Calu3 (cell line): ENCODE data around the gene CLIC3. TPM values are rescaled to one million over a fixed set of nuclear protein-coding genes. Genes with fewer than 3 reads are reported as not detected.
A peak's percentile ranks its signal among the peaks of the same experiment; 100 is the strongest.

Experiments
- Bru-seq: library from RNA; stranded (reverse); fragments of 400-500 nt; gene quantifications from one replicate; lab custom pipeline; 2021; lab: Mats Ljungman, UMichigan
- BruChase-seq, 2 experiments: library from RNA; stranded (reverse); fragments of 400-500 nt; gene quantifications; one replicate each; lab custom pipeline; 2021; lab: Mats Ljungman, UMichigan
- BruUV-seq: library from RNA; stranded (reverse); fragments of 400-500 nt; replicated peaks from 2 replicates; lab custom pipeline; 2021; lab: Mats Ljungman, UMichigan
- CTCF ChIA-PET: fragments of 300-600 bp; sonication (Branson Sonifier 250); formaldehyde crosslinking; loops from one replicate; lab custom pipeline; 2022; ENCODE audit warnings: antibody characterized with exemption; lab: Charles Lee
- DNase-seq: peaks from one replicate; pipeline ENCODE4 v3.0.0; 2022
- H3K27ac Mint-ChIP-seq: one replicate; pipeline ENCODE4 v1.8.0; 2022; ENCODE audit warnings: mixed read lengths; ENCODE audit not compliant: unreplicated experiment
- H3K27me3 Mint-ChIP-seq: one replicate; pipeline ENCODE4 v1.8.0; 2022; ENCODE audit warnings: mixed read lengths; ENCODE audit not compliant: unreplicated experiment
- H3K36me3 Mint-ChIP-seq: one replicate; pipeline ENCODE4 v1.8.0; 2022; ENCODE audit warnings: mild to moderate bottlenecking, moderate library complexity, mixed read lengths; ENCODE audit not compliant: insufficient read depth, unreplicated experiment
- H3K4me1 Mint-ChIP-seq: one replicate; pipeline ENCODE4 v1.8.0; 2022; ENCODE audit warnings: mild to moderate bottlenecking, low read depth, mixed read lengths; ENCODE audit not compliant: unreplicated experiment
- H3K4me3 Mint-ChIP-seq: one replicate; pipeline ENCODE4 v1.8.0; 2022; ENCODE audit warnings: mild to moderate bottlenecking, low read depth, moderate library complexity, mixed read lengths; ENCODE audit not compliant: unreplicated experiment
- H3K9me3 Mint-ChIP-seq: one replicate; pipeline ENCODE4 v1.8.0; 2022; ENCODE audit warnings: low read depth, mixed read lengths; ENCODE audit not compliant: unreplicated experiment
- CTCF ChIP-seq: fragments of 200-600 bp; IDR thresholded peaks from one replicate; pipeline ENCODE4 v1.8.0; 2022; ENCODE audit warnings: antibody characterized with exemption; ENCODE audit not compliant: unreplicated experiment
- intact Hi-C: fragments of 100-400 bp; cut with micrococcal nuclease; formaldehyde crosslinking; loops from one replicate; pipeline ENCODE4 v1.10.0; 2022; ENCODE audit not compliant: unreplicated experiment
- long read RNA-seq: library from polyadenylated mRNA; stranded (forward); transcript quantifications from one replicate; pipeline ENCODE4 v2.0.0, GENCODE V29; 2022
- total RNA-seq: library from RNA; stranded (reverse); gene quantifications from 2 replicates; pipeline ENCODE4 v1.2.3, GENCODE V29; 2022

The CLIC3 gene
- 0.35 and 0.91 TPM in 2 replicates for total RNA-seq
- Bru-seq, nascent RNA = not detected
- BruChase-seq, experiment 1, labeled RNA remaining after a 6-hour chase = percentile 16 among the genes with signal in this experiment
- BruChase-seq, experiment 2, labeled RNA remaining after a 2-hour chase = not detected
- long read RNA-seq, partial matches to known transcripts = 3 of 6 reads
- long read RNA-seq, other reads (novel, unspliced or antisense) = 1 of 6 reads

DNA sequence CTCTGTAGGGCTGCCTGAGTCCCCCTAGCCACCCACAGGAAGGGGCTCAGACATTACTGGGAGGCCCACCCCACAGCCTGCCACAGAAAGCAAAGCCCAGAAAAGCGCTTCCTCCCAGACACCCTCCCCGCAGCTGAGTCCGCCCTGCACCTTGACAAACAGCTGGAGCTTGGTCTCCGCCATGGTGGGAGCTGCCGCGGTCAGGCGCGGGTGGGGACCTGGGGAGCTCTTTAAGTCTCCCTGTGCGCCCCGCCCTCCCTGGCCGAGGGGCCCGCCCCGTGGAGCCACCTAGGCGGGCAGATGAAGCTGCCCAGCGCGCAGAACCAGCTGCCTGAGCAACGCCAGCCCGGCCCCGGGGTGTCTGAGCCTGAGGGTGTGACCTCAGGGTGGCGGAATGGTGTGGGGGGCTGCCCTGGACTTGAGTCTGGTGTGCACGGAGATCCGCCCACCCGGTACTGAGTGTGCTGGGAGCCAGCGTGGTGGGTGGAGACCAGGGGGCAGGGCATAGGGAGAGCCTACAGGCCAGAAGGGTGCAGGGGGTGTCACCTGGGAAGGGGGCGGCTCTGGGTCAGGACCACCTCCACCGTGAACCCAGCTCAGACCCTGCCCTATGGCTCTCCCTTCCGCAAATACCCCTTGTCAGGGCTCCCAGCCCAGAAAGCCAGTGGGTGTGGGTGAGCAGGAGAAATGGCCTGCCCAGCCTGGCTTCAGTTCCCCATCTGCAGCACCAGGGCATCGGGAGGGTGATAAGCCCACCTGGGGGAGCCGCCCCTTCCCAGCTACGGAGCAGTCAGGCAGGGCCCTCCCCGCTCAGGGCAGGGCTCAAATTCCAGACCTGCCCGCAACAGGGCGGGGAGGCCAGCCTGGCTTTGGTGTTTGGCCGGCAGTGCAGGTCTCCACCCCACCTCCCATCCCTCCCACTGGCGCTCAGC lies at the start of gene CLIC3:
CLIC3 (minus strand) TSS at position 208 of the 932 bp plus-strand sequence; CDS start at position 183, 25 bp downstream.
- intact Hi-C loops = no loop called here
- Mint-ChIP-seq H3K27me3 (no peaks in the 10 kb centered on the region), H3K9me3 (no peaks in the 10 kb centered on the region), H3K36me3 (peaks cover 18% of the 10 kb centered on the region), H3K4me3 (peak within 1 kb of the TSS; percentile 54), H3K4me1 (peaks cover 11% of the 10 kb centered on the region), H3K27ac (no peak within 1 kb of the TSS)
- DNase-seq = peak; percentile 51
- no peak for TF ChIP-seq CTCF
- BruUV-seq = no TSS peak
- CTCF ChIA-PET = interaction anchor here (0.8 to 1.6 kb wide), 3 partner anchors 18 to 48 kb away, joined by 3 to 8 read pairs (median 4); no protein-coding TSS in a partner anchor

DNA sequence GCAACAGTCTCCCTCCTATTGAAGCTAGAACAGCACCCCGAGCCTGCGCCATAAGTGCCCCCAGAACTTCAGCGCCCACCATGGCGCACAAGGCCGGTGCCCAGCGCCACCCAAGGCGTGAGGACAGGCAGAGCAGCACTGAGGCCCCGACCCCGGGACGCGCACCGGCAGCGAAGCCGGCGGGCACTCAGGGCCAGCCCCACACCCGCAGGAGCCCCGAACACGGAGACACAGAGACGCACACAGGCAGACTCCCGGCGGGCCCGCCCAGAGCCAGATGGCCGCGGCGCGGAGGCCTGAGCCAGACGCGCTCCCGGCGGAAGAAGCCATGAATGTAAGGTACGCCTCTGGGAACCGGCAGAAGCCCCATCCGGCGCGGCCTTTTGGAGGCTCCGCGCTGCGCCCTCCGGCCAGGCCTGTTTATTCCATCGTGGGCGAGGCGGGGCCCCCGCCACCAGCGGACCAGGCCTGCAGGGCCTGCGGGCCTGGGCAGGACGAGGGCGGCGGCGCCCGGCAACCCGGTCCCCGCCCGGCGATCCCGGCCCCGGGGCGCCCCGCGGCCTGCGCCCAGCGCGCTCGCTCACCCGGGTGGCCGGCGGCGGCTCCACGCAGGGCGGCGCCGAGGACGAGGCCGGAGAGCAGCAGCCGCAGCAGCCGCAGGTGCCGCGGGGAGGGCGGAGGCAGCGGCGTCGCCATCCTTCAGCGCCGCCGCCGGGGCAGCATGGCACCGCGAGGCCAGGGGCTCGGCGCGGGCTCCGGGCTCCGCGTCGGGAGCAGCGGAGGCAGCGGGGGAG lies 49.1 kb upstream of the CLIC3 start:
- no TSS peak for BruUV-seq
- intact Hi-C loops = no loop called here

GRCh38 chr9:137044502-137045177 lies 48.3 kb upstream of the CLIC3 start:
- Mint-ChIP-seq H3K36me3 (peaks cover 24% of the 10 kb centered on the region), H3K27me3 (no peaks in the 10 kb centered on the region), H3K27ac (no peak overlapping the region), H3K9me3 (no peaks in the 10 kb centered on the region), H3K4me1 (no peaks in the 10 kb centered on the region), H3K4me3 (peak overlapping the region; percentile 73)
- intact Hi-C loops = no loop called here
- TF ChIP-seq CTCF = no peak
- TSS peak; percentile 37 for BruUV-seq
- DNase-seq = no peak
- CTCF ChIA-PET = no interaction called here

More for the DNA sequence above, 49.1 kb upstream of the CLIC3 start:
- no peak for TF ChIP-seq CTCF
- Mint-ChIP-seq H3K9me3 (no peaks in the 10 kb centered on the region), H3K4me3 (peak overlapping the region; percentile 73), H3K4me1 (no peaks in the 10 kb centered on the region), H3K27me3 (no peaks in the 10 kb centered on the region), H3K36me3 (peaks cover 24% of the 10 kb centered on the region), H3K27ac (no peak overlapping the region)
- CTCF ChIA-PET = interaction anchor here (1.2 to 1.9 kb wide), 2 partner anchors 10 to 22 kb away, joined by 10 to 27 read pairs; no protein-coding TSS in a partner anchor
- no peak for DNase-seq
